AML-193 (cell line): ENCODE measurements around the gene TCN1.

ENCODE experiments used
- DNase-seq, 2 experiments: peaks; one replicate each; lab custom pipeline; 2025; lab: John Stamatoyannopoulos, UW

The TCN1 gene

DNA sequence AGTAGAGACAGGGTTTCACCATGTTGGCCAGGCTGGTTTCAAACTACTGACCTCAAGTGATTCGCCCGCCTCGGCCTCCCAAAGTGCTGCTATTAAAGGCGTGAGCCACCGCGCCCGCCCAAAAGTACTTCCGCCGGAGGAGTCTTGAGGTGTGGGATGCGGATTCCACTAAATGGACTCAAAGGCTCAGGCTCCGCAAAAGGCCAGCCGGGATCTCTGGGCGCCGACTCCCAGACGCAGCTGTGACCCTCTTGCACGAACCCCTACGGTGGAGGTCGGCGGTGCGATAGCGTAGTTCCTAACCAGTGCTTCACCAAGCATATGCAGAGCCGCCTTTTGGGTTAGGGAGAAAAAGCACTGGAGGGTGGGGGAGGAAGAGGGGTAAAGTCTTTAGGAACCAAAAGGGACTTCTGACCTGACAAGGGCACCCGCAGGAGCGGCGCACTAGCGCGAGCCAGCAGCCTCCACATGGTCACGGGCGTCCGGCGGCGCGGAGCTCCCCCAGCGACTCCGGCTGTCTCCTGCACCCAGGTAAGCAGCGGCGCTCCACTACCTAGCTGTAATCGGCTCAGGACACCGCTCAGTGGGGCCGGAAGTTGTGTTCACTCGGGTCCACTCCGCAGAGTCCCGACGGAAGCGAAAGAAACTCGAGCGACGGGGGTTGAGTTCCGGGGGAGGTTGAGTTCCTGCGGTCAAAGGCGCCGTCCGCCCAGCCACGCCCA lies 55.9 kb downstream of the TCN1 start, which contains the start of gene MRPL16:
MRPL16 (minus strand) TSS at position 590 of the 722 bp plus-strand sequence; CDS start at position 470, 120 bp downstream.
- DNase-seq: peak; percentile 84 to 86

DNA sequence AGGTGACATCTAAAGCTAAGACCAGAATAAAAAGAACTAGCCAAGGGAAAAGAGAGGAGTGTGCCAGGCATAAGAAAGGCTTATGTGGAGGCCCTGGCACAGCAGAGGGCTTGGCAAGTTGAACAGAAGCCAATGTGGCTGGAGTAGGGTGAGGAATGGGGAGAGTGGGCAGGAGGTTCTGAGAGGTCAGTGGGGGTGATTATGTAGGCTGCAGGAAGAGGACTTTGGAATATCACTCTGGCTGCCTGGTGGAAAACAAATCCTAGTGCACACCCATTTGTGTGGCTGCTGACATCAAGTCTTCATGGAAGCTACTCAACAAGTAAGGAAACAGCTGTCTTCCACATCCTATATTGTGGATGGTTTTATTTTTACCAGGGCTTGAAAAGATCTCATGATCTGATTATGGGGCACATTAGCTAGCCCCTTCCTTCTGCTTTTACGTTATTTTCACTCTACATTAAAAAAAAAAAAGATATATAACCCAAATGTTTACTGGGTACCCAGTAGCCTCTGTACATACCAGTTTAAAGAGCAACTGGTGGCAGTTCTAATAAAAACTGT lies 59.2 kb downstream of the TCN1 start:
- no peak for DNase-seq

DNA sequence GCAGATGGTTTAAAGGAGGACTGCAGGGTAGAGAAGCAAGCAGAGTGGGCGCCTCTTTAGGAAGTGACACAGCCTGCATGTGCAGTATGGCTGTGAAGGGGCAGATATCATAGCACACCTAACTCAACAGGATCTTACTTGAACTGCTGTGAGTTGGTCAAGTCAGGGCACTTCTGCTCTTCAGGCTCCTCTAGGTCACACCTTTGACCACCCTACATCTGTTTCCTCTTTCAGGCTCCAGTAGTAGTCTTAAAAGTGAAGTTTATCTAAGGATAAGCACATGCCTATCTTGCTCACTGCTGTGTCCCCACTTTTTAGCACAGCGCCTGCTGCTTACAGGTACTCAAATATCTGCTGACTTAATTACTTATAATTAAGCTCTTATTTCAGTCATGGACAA lies 62.2 kb downstream of the TCN1 start:
- DNase-seq: no peak
